Parathyroid adenoma (tissue), 2 donors: Measurements from ENCODE around the gene UNC80.

Experiments used
- H2AFZ ChIP-seq: fragments of 300-600 bp; sonication (generic); one replicate; pipeline ENCODE4 v1.7.0; 2017; ENCODE audit warnings: antibody characterized with exemption, mild to moderate bottlenecking
- H3K27ac ChIP-seq: fragments of 300-600 bp; sonication (generic); one replicate; pipeline ENCODE4 v1.7.0; 2017
- H3K27me3 ChIP-seq: fragments of 300-600 bp; sonication (generic); one replicate; pipeline ENCODE4 v1.7.0; 2017; ENCODE audit warnings: low read length; ENCODE audit not compliant: control insufficient read depth, insufficient read depth
- H3K36me3 ChIP-seq: fragments of 300-600 bp; sonication (generic); one replicate; pipeline ENCODE4 v1.7.0; 2017; ENCODE audit warnings: low read length; ENCODE audit not compliant: control insufficient read depth, insufficient read depth
- H3K4me1 ChIP-seq: fragments of 300-600 bp; sonication (generic); one replicate; pipeline ENCODE4 v1.7.0; 2017; ENCODE audit warnings: control low read depth
- H3K4me2 ChIP-seq: fragments of 300-600 bp; sonication (generic); one replicate; pipeline ENCODE4 v1.7.0; 2017; ENCODE audit warnings: low read length
- H3K4me3 ChIP-seq: fragments of 300-600 bp; sonication (generic); one replicate; pipeline ENCODE4 v1.7.0; 2017; ENCODE audit warnings: low read depth, low read length
- H3K79me2 ChIP-seq: fragments of 300-600 bp; sonication (generic); one replicate; pipeline ENCODE4 v1.7.0; 2017; ENCODE audit warnings: control low read depth
- H3K9ac ChIP-seq: fragments of 300-600 bp; sonication (generic); one replicate; pipeline ENCODE4 v1.7.0; 2017; ENCODE audit warnings: mild to moderate bottlenecking
- H3K9me3 ChIP-seq: fragments of 300-600 bp; sonication (generic); one replicate; pipeline ENCODE4 v1.7.0; 2017; ENCODE audit warnings: low read length; ENCODE audit not compliant: control insufficient read depth
- CTCF ChIP-seq: fragments of 300-600 bp; sonication (generic); IDR thresholded peaks from one replicate; pipeline ENCODE4 v1.7.0; 2017; ENCODE audit warnings: antibody characterized with exemption, mild to moderate bottlenecking
- donor health status: primary hyperparathyroidism.

UNC80 gene

DNA sequence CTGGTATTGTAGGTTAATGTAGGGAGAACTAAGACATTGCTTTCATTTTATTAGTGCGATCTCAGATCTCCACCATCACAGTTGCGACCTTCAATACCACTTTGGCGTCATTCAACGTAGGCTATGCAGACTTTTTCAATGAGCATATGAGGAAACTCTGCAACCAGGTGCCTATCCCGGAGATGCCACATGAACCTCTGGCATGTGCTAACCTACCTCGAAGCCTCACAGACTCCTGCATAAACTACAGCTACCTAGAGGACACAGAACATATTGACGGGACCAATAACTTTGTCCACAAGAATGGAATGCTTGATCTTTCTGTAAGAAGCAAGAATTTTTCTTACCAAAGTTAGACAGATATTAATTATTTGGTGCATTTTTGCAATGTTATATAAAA, 47.3 kb downstream of the UNC80 start:
- Histone ChIP-seq H3K27me3 (no peaks in the 10 kb centered on the region), H3K79me2 (no peaks in the 10 kb centered on the region), H3K4me2 (no peak overlapping the region), H3K4me3 (no peak overlapping the region), H2AFZ (no peak overlapping the region), H3K27ac (no peak overlapping the region), H3K4me1 (no peaks in the 10 kb centered on the region), H3K9me3 (no peaks in the 10 kb centered on the region), H3K36me3 (no peaks in the 10 kb centered on the region), H3K9ac (no peak overlapping the region)
- TF ChIP-seq CTCF, result no peak

- TF ChIP-seq CTCF, result no peak
- no peak overlapping the region for H3K27ac ChIP-seq
These were observed 50.2 kb downstream of the UNC80 start for GRCh38 chr2:209821806-209822205.

DNA sequence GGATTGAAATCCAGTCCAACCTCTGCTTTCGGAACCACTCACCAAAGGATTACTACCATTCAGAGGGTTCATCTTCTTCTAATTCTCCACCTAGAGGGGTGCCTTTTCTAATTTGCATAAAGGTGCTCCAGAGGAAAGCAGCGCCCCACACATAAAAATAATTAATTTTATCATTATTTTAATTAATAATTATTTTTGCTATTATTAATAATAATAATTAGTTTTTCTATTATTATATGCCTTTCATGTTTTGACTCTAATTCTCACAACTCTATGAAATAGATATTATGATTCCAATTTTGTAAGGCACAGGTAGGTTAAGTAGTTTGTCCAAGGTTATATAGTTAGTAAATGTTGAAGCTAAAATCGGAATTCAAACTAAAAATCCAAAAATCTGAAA, 51.9 kb downstream of the UNC80 start:
- TF ChIP-seq CTCF, result no peak
- Histone ChIP-seq H3K4me2 (no peak overlapping the region), H3K36me3 (no peaks in the 10 kb centered on the region), H3K4me1 (no peaks in the 10 kb centered on the region), H2AFZ (no peak overlapping the region), H3K27ac (no peak overlapping the region), H3K9me3 (no peaks in the 10 kb centered on the region), H3K9ac (no peak overlapping the region), H3K79me2 (no peaks in the 10 kb centered on the region), H3K4me3 (no peak overlapping the region), H3K27me3 (no peaks in the 10 kb centered on the region)

More at GRCh38 chr2:209821806-209822205, 50.2 kb downstream of the UNC80 start:
- H3K9me3 ChIP-seq, result no peaks in the 10 kb centered on the region
- H2AFZ ChIP-seq, result no peak overlapping the region
- no peak overlapping the region for H3K4me2 ChIP-seq
- H3K36me3 ChIP-seq, result no peaks in the 10 kb centered on the region
- H3K79me2 ChIP-seq, result no peaks in the 10 kb centered on the region
- H3K4me1 ChIP-seq, result no peaks in the 10 kb centered on the region
- no peaks in the 10 kb centered on the region for H3K27me3 ChIP-seq
- H3K4me3 ChIP-seq, result no peak overlapping the region
- no peak overlapping the region for H3K9ac ChIP-seq

- Histone ChIP-seq H3K4me1 (no peaks in the 10 kb centered on the region), H3K36me3 (no peaks in the 10 kb centered on the region), H2AFZ (no peak overlapping the region), H3K9ac (no peak overlapping the region), H3K4me2 (no peak overlapping the region), H3K4me3 (no peak overlapping the region), H3K27me3 (no peaks in the 10 kb centered on the region), H3K79me2 (no peaks in the 10 kb centered on the region), H3K9me3 (no peaks in the 10 kb centered on the region), H3K27ac (no peak overlapping the region)
- TF ChIP-seq CTCF, result no peak
These were observed 52.8 kb downstream of the UNC80 start for GRCh38 chr2:209824391-209824790.

GRCh38 chr2:209830722-209831465, 59.3 kb downstream of the UNC80 start:
- Histone ChIP-seq H3K4me2 (no peak overlapping the region), H3K4me3 (no peak overlapping the region), H3K9me3 (no peaks in the 10 kb centered on the region), H3K36me3 (no peaks in the 10 kb centered on the region), H3K27ac (no peak overlapping the region), H3K9ac (no peak overlapping the region), H3K4me1 (no peaks in the 10 kb centered on the region), H2AFZ (no peak overlapping the region), H3K79me2 (no peaks in the 10 kb centered on the region), H3K27me3 (no peaks in the 10 kb centered on the region)
- no peak for TF ChIP-seq CTCF
